Pancreas (tissue), 10 donors: ENCODE results near the gene OR14K1. TPM values are rescaled to one million over a fixed set of nuclear protein-coding genes. Genes with fewer than 3 reads are reported as not detected.
"Not testable (repeated sequence)": the region's sequence is repeated elsewhere in the genome, so short reads cannot be mapped to it uniquely, and the experiment has no call there.

Source experiments
- ATAC-seq, 4 donors: fragments of 200-7000 bp; cut with Tn5 transposase; one replicate each; pipeline versions ENCODE4 v1.8.0 to v1.9.1; 2020; ENCODE audit warnings: mild to moderate bottlenecking in 4 of 4, moderate library complexity in 4 of 4
- DNase-seq, 6 donors: peaks; one replicate each; pipeline ENCODE4 v3.0.0-alpha.2; 2020
- FAIRE-seq: peaks from 2 replicates; lab custom pipeline; 2012; peaks lifted over from hg19 to GRCh38; lab: Jason Lieb, UNC
- H3K27ac ChIP-seq, 4 donors: fragments of 200-600 bp; sonication (generic); 1 replicate in 3 of 4; 2 replicates in 1 of 4; pipeline versions ENCODE4 v1.5.0 to v1.8.0; 2020
- H3K27me3 ChIP-seq, 4 donors: fragments of 200-600 bp; one replicate each; pipeline ENCODE4 v1.8.0; 2021
- H3K36me3 ChIP-seq, 3 donors: fragments of 200-600 bp; sonication (generic) in 1 of 3; one replicate each; pipeline versions ENCODE4 v1.5.0 to v1.8.0; 2020 to 2021
- H3K4me1 ChIP-seq, 3 donors: fragments of 200-600 bp; one replicate each; pipeline ENCODE4 v1.8.0; 2021
- H3K4me3 ChIP-seq, 4 donors: fragments of 200-600 bp; sonication (generic) in 2 of 4; one replicate each; pipeline versions ENCODE4 v1.5.0 to v1.8.0; 2020 to 2021
- H3K9me3 ChIP-seq, 4 donors: fragments of 200-600 bp; one replicate each; pipeline ENCODE4 v1.8.0; 2021
- CTCF ChIP-seq, 4 donors: fragments of 200-600 bp; sonication (generic) in 3 of 4; IDR thresholded peaks; one replicate each; pipeline versions ENCODE4 v1.5.0 to v1.8.0; 2021; ENCODE audit warnings: antibody characterized with exemption in 4 of 4
- WGBS, 2 donors: extraction: QIAGEN DNeasy Blood & Tissue Kit; methylation state at CpG; one replicate each; pipeline ENCODE4 v1.1.7; 2013; 5-methylcytosine and 5-hydroxymethylcytosine counted together
- intact Hi-C, 3 donors: fragments of 100-400 bp; cut with DNase I; formaldehyde crosslinking; loops; one replicate each; pipeline versions ENCODE4 v1.11.1 to v1.14.2; 2022
- polyA plus RNA-seq, 2 donors: library from polyadenylated mRNA; stranded (reverse); fragments of 200-250 nt; gene quantifications; one replicate each; pipeline ENCODE4 v1.2.3, GENCODE V29; 2013
- total RNA-seq, 6 donors: library from RNA; stranded (reverse); fragmentation: NEBNext Ultra II Directional in 4 of 6; extraction: Animal tissue kit (Norgen Biotek cat#: 25700) in 4 of 6; gene quantifications; one replicate each; pipeline versions ENCODE4 v1.2.1 to v1.2.4, GENCODE V29; 2021 to 2023
- donor health status: healthy with polysubstance abuse.
- donor health status: DM: no; HTN: no; CAD: no; lungs with moderate emphysema.
- donor health status: DM: no; HTN: no; CAD: no.
- donor health status: control.
- donor health status: control.
- donor health status: Bipolar disorder and iron deficiency.
- donor health status: DM: yes; HTN: yes; CAD: no.
- donor health status: DM: no; HTN: no; CAD: no.
- donor health status: DM: no; HTN: no; CAD: no.
- donor health status: DM: yes; HTN: yes; CAD: no.

The OR14K1 gene
- total and polyA plus RNA-seq, 8 donors = 0.28 TPM; not detected in 7

- TF ChIP-seq CTCF (IDR thresholded peaks at IDR 0.05) = no peak
- DNase-seq (no peak), ATAC-seq (no peak), FAIRE-seq (no peak)
- no peak overlapping the region for H3K4me3 ChIP-seq
- WGBS, 2 donors = 67 to 75% methylated on average over 7 of the region's 7 CpGs
- no peaks in the 10 kb centered on the region for H3K4me1 ChIP-seq
- H3K9me3 ChIP-seq = no peaks in the 10 kb centered on the region
- H3K27ac ChIP-seq = no peak overlapping the region
- H3K36me3 ChIP-seq = no peaks in the 10 kb centered on the region
- no peaks in the 10 kb centered on the region for H3K27me3 ChIP-seq
- intact Hi-C loops = no loop called here
These were observed 9.2 kb downstream of the OR14K1 start for GRCh38 chr1:247747616-247748015.

GRCh38 chr1:247748041-247748440 lies 9.6 kb downstream of the OR14K1 start, which contains the start of gene OR14A2:
Gene OR14A2 (minus strand): TSS chr1:247748141.
- Histone ChIP-seq H3K4me1 (no peaks in the 10 kb centered on the region), H3K27ac (no peak within 1 kb of the TSS), H3K4me3 (no peak within 1 kb of the TSS), H3K27me3 (no peaks in the 10 kb centered on the region), H3K9me3 (no peaks in the 10 kb centered on the region), H3K36me3 (no peaks in the 10 kb centered on the region)
- FAIRE-seq (no peak), ATAC-seq (no peak), DNase-seq (no peak)
- 56 to 78% methylated on average over 2 of the region's 2 CpGs for WGBS, 2 donors
- intact Hi-C loops = no loop called here
- TF ChIP-seq CTCF (IDR thresholded peaks at IDR 0.05) = no peak

- TF ChIP-seq CTCF (IDR thresholded peaks at IDR 0.05) = no peak
- intact Hi-C loops = no loop called here
- Histone ChIP-seq H3K27ac (no peak overlapping the region), H3K4me3 (no peak overlapping the region), H3K9me3 (no peaks in the 10 kb centered on the region), H3K36me3 (no peaks in the 10 kb centered on the region), H3K4me1 (no peaks in the 10 kb centered on the region), H3K27me3 (no peaks in the 10 kb centered on the region)
- 63 to 67% methylated on average over 1 of the region's 1 CpG for WGBS, 2 donors
- no peak for FAIRE-seq
- DNase-seq = no peak
- no peak for ATAC-seq
These were observed 11.5 kb downstream of the OR14K1 start for GRCh38 chr1:247749870-247750269.

- H3K4me1 ChIP-seq, H3K27ac ChIP-seq, H3K27me3 ChIP-seq, H3K9me3 ChIP-seq, H3K4me3 ChIP-seq, ATAC-seq, H3K36me3 ChIP-seq, DNase-seq, intact Hi-C loops, FAIRE-seq: not testable (repeated sequence)
- 69 to 91% methylated on average over 1 of the region's 1 CpG for WGBS, 2 donors
These were observed 15.9 kb downstream of the OR14K1 start for GRCh38 chr1:247754311-247754710.

GRCh38 chr1:247760456-247760855 lies 22.0 kb downstream of the OR14K1 start, which contains the start of gene OR1C1:
Gene OR1C1 (minus strand): TSS chr1:247760556. CDS start chr1:247758406, 2,150 bp downstream.
- Histone ChIP-seq H3K9me3 (no peaks in the 10 kb centered on the region), H3K4me1 (no peaks in the 10 kb centered on the region), H3K27me3 (no peaks in the 10 kb centered on the region), H3K4me3 (no peak within 1 kb of the TSS), H3K27ac (no peak within 1 kb of the TSS), H3K36me3 (no peaks in the 10 kb centered on the region)
- no peak for ATAC-seq
- 77 to 92% methylated on average over 3 of the region's 3 CpGs for whole genome bisulfite sequencing, 2 donors
- no peak for FAIRE-seq
- TF ChIP-seq CTCF (IDR thresholded peaks at IDR 0.05) = no peak
- no peak for DNase-seq
- intact Hi-C loops = no loop called here
